HG03378 (cell line): ENCODE measurements around the gene ARHGAP42.
"Not testable (repeated sequence)": the region's sequence is repeated elsewhere in the genome, so short reads cannot be mapped to it uniquely, and the experiment has no call there.

ENCODE experiments used
- ATAC-seq: cut with Tn5 transposase; IDR thresholded peaks from one replicate; pipeline ENCODE4 v1.9.1; 2021; ENCODE audit warnings: mild to moderate bottlenecking, moderate library complexity; ENCODE audit not compliant: unreplicated experiment

ARHGAP42 gene

GRCh38 chr11:100865443-100866065, 178.5 kb downstream of the ARHGAP42 start:
- no peak for ATAC-seq

- ATAC-seq: no peak
These were observed 179.4 kb downstream of the ARHGAP42 start for GRCh38 chr11:100866453-100866852.

- ATAC-seq: no peak
These were observed 180.5 kb downstream of the ARHGAP42 start for GRCh38 chr11:100867606-100868005.

- ATAC-seq: no peak
These were observed 182.2 kb downstream of the ARHGAP42 start for GRCh38 chr11:100869328-100869727.

GRCh38 chr11:100870138-100870537, 183.1 kb downstream of the ARHGAP42 start:
- no peak for ATAC-seq

- ATAC-seq: no peak
These were observed 186.1 kb downstream of the ARHGAP42 start for GRCh38 chr11:100872951-100873740.

- no peak for ATAC-seq
These were observed 187.1 kb downstream of the ARHGAP42 start for GRCh38 chr11:100874203-100874602.

GRCh38 chr11:100875521-100875869, 188.4 kb downstream of the ARHGAP42 start:
- ATAC-seq: no peak

- ATAC-seq: peak; percentile 92
These were observed 189.9 kb downstream of the ARHGAP42 start for GRCh38 chr11:100876815-100877520.

- ATAC-seq: no peak
These were observed 191.4 kb downstream of the ARHGAP42 start for GRCh38 chr11:100878474-100878873.

GRCh38 chr11:100882957-100883356, 195.9 kb downstream of the ARHGAP42 start:
- ATAC-seq: no peak

GRCh38 chr11:100883830-100884229, 196.7 kb downstream of the ARHGAP42 start:
- ATAC-seq: no peak

- no peak for ATAC-seq
These were observed 200.6 kb downstream of the ARHGAP42 start for GRCh38 chr11:100887659-100888058.

- no peak for ATAC-seq
These were observed 201.7 kb downstream of the ARHGAP42 start for GRCh38 chr11:100888836-100889235.

- ATAC-seq: no peak
These were observed 202.7 kb downstream of the ARHGAP42 start for GRCh38 chr11:100889758-100890157.

- ATAC-seq: no peak
These were observed 203.7 kb downstream of the ARHGAP42 start for GRCh38 chr11:100890789-100891188.

GRCh38 chr11:100892886-100893285, 205.8 kb downstream of the ARHGAP42 start:
- ATAC-seq: no peak

GRCh38 chr11:100895449-100895848, 208.4 kb downstream of the ARHGAP42 start:
- ATAC-seq: no peak

GRCh38 chr11:100895976-100896375, 208.9 kb downstream of the ARHGAP42 start:
- ATAC-seq: not testable (repeated sequence)

GRCh38 chr11:100901471-100901870, 214.4 kb downstream of the ARHGAP42 start:
- not testable (repeated sequence) for ATAC-seq

- ATAC-seq: no peak
These were observed 215.5 kb downstream of the ARHGAP42 start for GRCh38 chr11:100902454-100903141.
